DMS79 (cell line): ENCODE results near the gene METRNL.

Experiments
- DNase-seq: peaks from one replicate; lab custom pipeline; 2025; lab: John Stamatoyannopoulos, UW

The METRNL gene

GRCh38 chr17:83080579-83080857 lies 1.1 kb downstream of the METRNL start:
- DNase-seq, result no peak

GRCh38 chr17:83080858-83081683 lies 1.7 kb downstream of the METRNL start:
- no peak for DNase-seq

- no peak for DNase-seq
Measured at GRCh38 chr17:83081684-83082201, 2.3 kb downstream of the METRNL start.

GRCh38 chr17:83082424-83082823 lies 3.0 kb downstream of the METRNL start:
- no peak for DNase-seq

- no peak for DNase-seq
Measured at GRCh38 chr17:83082909-83083367, 3.5 kb downstream of the METRNL start.

- DNase-seq, result no peak
Measured at GRCh38 chr17:83083368-83084201, 4.2 kb downstream of the METRNL start.

- DNase-seq, result no peak
Measured at GRCh38 chr17:83084214-83084613, 4.8 kb downstream of the METRNL start.

- DNase-seq, result peak; percentile 63
Measured at GRCh38 chr17:83084621-83085056, 5.2 kb downstream of the METRNL start.

GRCh38 chr17:83085103-83085502 lies 5.7 kb downstream of the METRNL start:
- no peak for DNase-seq

GRCh38 chr17:83085526-83086198 lies 6.3 kb downstream of the METRNL start:
- no peak for DNase-seq

- DNase-seq, result no peak
Measured at GRCh38 chr17:83086199-83086880, 6.9 kb downstream of the METRNL start.

GRCh38 chr17:83086907-83087787 lies 7.7 kb downstream of the METRNL start:
- DNase-seq, result no peak

GRCh38 chr17:83087788-83088360 lies 8.5 kb downstream of the METRNL start:
- no peak for DNase-seq

- DNase-seq, result no peak
Measured at GRCh38 chr17:83088451-83088850, 9.0 kb downstream of the METRNL start.

GRCh38 chr17:83088909-83089308 lies 9.5 kb downstream of the METRNL start:
- DNase-seq, result no peak

GRCh38 chr17:83089328-83090132 lies 10.1 kb downstream of the METRNL start:
- no peak for DNase-seq

- DNase-seq, result no peak
Measured at GRCh38 chr17:83090444-83091256, 11.2 kb downstream of the METRNL start.

GRCh38 chr17:83091257-83092141 lies 12.1 kb downstream of the METRNL start:
- no peak for DNase-seq
